Caco-2 (cell line): Measurements from ENCODE around the gene GPR151. TPM values are rescaled to one million over a fixed set of nuclear protein-coding genes. Genes with fewer than 3 reads are reported as not detected.

Experiments
- BruUV-seq: library from RNA; stranded (reverse); fragments of 400-500 nt; replicated peaks from 2 replicates; lab custom pipeline; 2021; lab: Mats Ljungman, UMichigan
- CTCF ChIA-PET: fragments of 300-600 bp; sonication (Branson Sonifier 250); formaldehyde crosslinking; loops from one replicate; lab custom pipeline; 2022; ENCODE audit warnings: antibody characterized with exemption; lab: Charles Lee
- POLR2A ChIA-PET: fragments of 300-600 bp; sonication (Branson Sonifier 250); formaldehyde crosslinking; loops from one replicate; lab custom pipeline; 2022; ENCODE audit warnings: antibody characterized with exemption; lab: Charles Lee
- DNase-seq, 2 experiments: peaks; one replicate each; pipeline versions ENCODE4 v3.0.0 to v3.0.0-alpha.2; 2020 to 2022
- H3K27me3 ChIP-seq: replicated peaks from 2 replicates; pipeline ENCODE4 v1.6.0; 2011; ENCODE audit warnings: low read length; ENCODE audit not compliant: control insufficient read depth, insufficient read depth
- H3K36me3 ChIP-seq: 2 replicates; pipeline ENCODE4 v1.5.1; 2011; ENCODE audit warnings: low read length; ENCODE audit not compliant: control insufficient read depth, insufficient read depth
- H3K4me1 ChIP-seq: fragments of 250-450 bp; sonication (Bioruptor Pico); 2 replicates; pipeline ENCODE4 v1.5.1; 2020; ENCODE audit warnings: mild to moderate bottlenecking
- H3K4me3 ChIP-seq: 2 replicates; pipeline ENCODE4 v1.5.1; 2011; ENCODE audit warnings: low read depth, mild to moderate bottlenecking, control low read depth, low read length
- H3K9me3 ChIP-seq: fragments of 250-450 bp; sonication (Bioruptor Pico); 2 replicates; pipeline ENCODE4 v1.5.1; 2020; ENCODE audit warnings: mild to moderate bottlenecking, moderate library complexity
- H3K27ac Mint-ChIP-seq: one replicate; pipeline ENCODE4 v1.8.0; 2022; ENCODE audit warnings: mixed read lengths; ENCODE audit not compliant: unreplicated experiment
- H3K27me3 Mint-ChIP-seq: one replicate; pipeline ENCODE4 v1.8.0; 2022; ENCODE audit warnings: mixed read lengths; ENCODE audit not compliant: insufficient read depth, unreplicated experiment
- H3K36me3 Mint-ChIP-seq: one replicate; pipeline ENCODE4 v1.8.0; 2022; ENCODE audit warnings: mild to moderate bottlenecking, mixed read lengths; ENCODE audit not compliant: insufficient read depth, unreplicated experiment
- H3K4me1 Mint-ChIP-seq: one replicate; pipeline ENCODE4 v1.8.0; 2022; ENCODE audit warnings: low read depth, mixed read lengths; ENCODE audit not compliant: unreplicated experiment
- H3K4me3 Mint-ChIP-seq: one replicate; pipeline ENCODE4 v1.8.0; 2022; ENCODE audit warnings: mild to moderate bottlenecking, moderate library complexity, mixed read lengths; ENCODE audit not compliant: unreplicated experiment
- H3K9me3 Mint-ChIP-seq: one replicate; pipeline ENCODE4 v1.8.0; 2022; ENCODE audit warnings: mixed read lengths; ENCODE audit not compliant: unreplicated experiment
- intact Hi-C: fragments of 100-400 bp; cut with micrococcal nuclease; formaldehyde crosslinking; loops from one replicate; pipeline ENCODE4 v1.10.0; 2022; ENCODE audit not compliant: unreplicated experiment
- total RNA-seq: library from RNA; stranded (reverse); gene quantifications from 2 replicates; pipeline ENCODE4 v1.2.3, GENCODE V29; 2022
- TF ChIP-seq, protein P1 (sequence below), 2 experiments: fragments of 200-600 bp in 1 of 2; IDR thresholded peaks; 1 replicate in 1 of 2; 2 replicates in 1 of 2; pipeline versions ENCODE4 v1.5.1 to v1.8.0; 2011 to 2022; ENCODE audit warnings: antibody characterized with exemption in 1 of 2, control low read depth in 1 of 2, inconsistent platforms in 1 of 2, low read depth in 1 of 2, low read length in 1 of 2, mild to moderate bottlenecking in 1 of 2, moderate library complexity in 1 of 2; ENCODE audit not compliant: insufficient read depth in 1 of 2, severe bottlenecking in 1 of 2, unreplicated experiment in 1 of 2

The GPR151 gene
- total RNA-seq, 1 experiment from 2014 or later: not detected

DNA sequence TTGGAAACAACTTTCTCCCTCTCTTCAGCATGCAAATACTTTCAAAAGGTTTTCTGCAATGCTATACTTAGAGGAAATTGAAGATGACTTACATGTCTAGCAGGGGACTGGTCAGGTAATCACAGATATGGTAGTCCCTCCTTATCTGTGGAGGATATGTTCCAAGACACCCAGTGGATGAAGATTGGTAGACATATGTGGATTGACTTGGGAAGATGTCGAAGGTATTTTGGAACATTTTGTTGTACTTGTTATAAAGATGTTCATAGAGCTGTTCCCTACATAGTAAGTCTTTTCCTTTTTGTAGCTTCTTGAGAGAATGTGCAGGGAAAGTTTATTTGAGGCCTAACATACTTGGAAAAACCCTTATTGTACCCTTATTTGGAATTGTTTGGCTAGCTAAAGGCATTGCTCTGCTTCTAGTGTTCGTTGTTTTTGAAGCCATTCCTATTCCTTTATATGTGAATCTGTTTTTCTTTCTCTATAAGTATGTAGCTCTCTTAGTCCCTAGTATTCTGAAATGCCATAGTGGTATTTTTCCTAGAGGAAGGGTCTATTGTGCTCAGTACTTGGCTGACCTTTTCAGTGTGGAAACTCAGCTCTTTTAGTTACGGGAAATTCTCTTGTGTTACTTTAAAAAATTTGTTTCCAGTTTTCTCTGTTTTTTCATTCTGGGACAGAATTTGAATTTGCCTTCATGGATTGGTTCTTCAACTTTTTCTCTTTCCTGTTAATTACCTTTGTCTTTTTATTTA is 25.7 kb downstream of the GPR151 start:
- intact Hi-C loops: no loop called here
- Histone ChIP-seq H3K9me3 (no peaks in the 10 kb centered on the region), H3K27me3 (no peaks in the 10 kb centered on the region), H3K4me1 (no peaks in the 10 kb centered on the region), H3K4me3 (no peak overlapping the region), H3K36me3 (peaks cover 2% of the 10 kb centered on the region; the same call in 1 of the 2 replicates)
- H3K4me3 Mint-ChIP-seq: no peak overlapping the region
- DNase-seq: no peak
- no TSS peak for BruUV-seq
- no peaks in the 10 kb centered on the region for H3K4me1 Mint-ChIP-seq
- no peaks in the 10 kb centered on the region for H3K27me3 Mint-ChIP-seq
- no peaks in the 10 kb centered on the region for H3K9me3 Mint-ChIP-seq
- H3K36me3 Mint-ChIP-seq: peaks cover 56% of the 10 kb centered on the region
- TF ChIP-seq, protein P1, sequence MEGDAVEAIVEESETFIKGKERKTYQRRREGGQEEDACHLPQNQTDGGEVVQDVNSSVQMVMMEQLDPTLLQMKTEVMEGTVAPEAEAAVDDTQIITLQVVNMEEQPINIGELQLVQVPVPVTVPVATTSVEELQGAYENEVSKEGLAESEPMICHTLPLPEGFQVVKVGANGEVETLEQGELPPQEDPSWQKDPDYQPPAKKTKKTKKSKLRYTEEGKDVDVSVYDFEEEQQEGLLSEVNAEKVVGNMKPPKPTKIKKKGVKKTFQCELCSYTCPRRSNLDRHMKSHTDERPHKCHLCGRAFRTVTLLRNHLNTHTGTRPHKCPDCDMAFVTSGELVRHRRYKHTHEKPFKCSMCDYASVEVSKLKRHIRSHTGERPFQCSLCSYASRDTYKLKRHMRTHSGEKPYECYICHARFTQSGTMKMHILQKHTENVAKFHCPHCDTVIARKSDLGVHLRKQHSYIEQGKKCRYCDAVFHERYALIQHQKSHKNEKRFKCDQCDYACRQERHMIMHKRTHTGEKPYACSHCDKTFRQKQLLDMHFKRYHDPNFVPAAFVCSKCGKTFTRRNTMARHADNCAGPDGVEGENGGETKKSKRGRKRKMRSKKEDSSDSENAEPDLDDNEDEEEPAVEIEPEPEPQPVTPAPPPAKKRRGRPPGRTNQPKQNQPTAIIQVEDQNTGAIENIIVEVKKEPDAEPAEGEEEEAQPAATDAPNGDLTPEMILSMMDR (IDR thresholded peaks at IDR 0.05; ENCODE audit: insufficient read depth in 1 of 2, low read depth in 1 of 2, low read length in 1 of 2, severe bottlenecking in 1 of 2, unreplicated experiment in 1 of 2): no peak
- CTCF ChIA-PET: no interaction called here
- POLR2A ChIA-PET: no interaction called here
- H3K27ac Mint-ChIP-seq: no peak overlapping the region

DNA sequence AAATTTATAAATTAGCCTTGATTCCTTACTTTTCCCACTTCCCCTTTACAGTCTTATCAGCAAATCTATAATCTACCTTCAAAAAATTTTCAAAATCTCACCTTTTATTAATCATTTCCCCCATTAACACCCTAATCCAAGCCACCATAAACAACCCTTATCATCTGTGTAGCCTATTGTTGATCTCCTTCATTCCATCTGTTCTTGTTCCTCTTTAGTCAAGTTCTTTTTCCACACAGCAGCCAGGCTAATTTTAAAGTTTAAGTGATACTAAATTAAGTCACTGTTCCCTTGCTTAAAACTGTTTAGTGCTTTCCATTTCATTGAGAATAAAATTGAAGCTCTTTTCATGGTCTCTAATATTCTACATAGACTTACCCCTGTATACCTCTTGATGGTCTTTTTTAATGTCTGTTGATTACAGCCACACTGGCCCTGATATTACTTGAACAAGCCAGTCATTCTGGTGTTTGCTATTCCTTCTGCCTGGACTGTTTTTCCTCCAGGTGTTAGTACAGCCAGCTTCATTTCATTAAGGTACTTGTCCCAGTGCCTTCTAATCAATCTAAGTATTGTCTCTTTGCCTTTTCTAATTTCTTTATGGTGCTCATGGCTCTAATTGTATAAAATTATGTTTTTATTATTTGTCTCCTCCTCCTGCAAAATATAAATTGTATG is 31.1 kb downstream of the GPR151 start:
- Mint-ChIP-seq H3K27ac (no peak overlapping the region), H3K27me3 (no peaks in the 10 kb centered on the region), H3K9me3 (no peaks in the 10 kb centered on the region), H3K4me3 (no peak overlapping the region), H3K4me1 (no peaks in the 10 kb centered on the region), H3K36me3 (peaks cover 78% of the 10 kb centered on the region)
- intact Hi-C loops: no loop called here
- no peaks in the 10 kb centered on the region for H3K9me3 ChIP-seq
- H3K4me3 ChIP-seq: no peak overlapping the region
- POLR2A ChIA-PET: no interaction called here
- no peaks in the 10 kb centered on the region for H3K27me3 ChIP-seq
- BruUV-seq: no TSS peak
- TF ChIP-seq, protein P1 (IDR thresholded peaks at IDR 0.05; ENCODE audit: insufficient read depth in 1 of 2, low read depth in 1 of 2, low read length in 1 of 2, severe bottlenecking in 1 of 2, unreplicated experiment in 1 of 2): no peak
- CTCF ChIA-PET: no interaction called here
- no peak for DNase-seq
- H3K4me1 ChIP-seq: no peaks in the 10 kb centered on the region
- peaks cover 2% of the 10 kb centered on the region for H3K36me3 ChIP-seq

DNA sequence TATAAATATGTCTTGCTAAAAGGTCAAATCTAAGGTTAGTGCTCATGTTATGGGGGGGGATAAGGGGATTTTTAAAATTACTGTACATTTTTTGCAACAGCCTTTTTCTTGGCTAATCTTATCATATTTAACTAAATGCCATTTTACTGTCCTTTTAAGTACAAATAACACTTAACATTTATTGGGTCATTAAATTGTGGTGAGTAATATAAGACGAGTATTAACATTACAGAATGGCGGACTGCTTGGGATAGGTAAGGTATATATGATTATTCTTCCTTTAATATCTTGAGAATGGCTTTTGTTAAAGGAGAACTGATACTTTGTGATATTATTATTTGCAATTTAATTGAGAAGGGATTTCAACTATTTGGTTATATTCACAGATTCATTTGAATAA is 33.2 kb downstream of the GPR151 start:
- Histone ChIP-seq H3K36me3 (peaks cover 2% of the 10 kb centered on the region), H3K4me1 (no peaks in the 10 kb centered on the region), H3K27me3 (no peaks in the 10 kb centered on the region), H3K4me3 (no peak overlapping the region), H3K9me3 (no peaks in the 10 kb centered on the region)
- ChIA-PET CTCF (no interaction called here), POLR2A (no interaction called here)
- Mint-ChIP-seq H3K9me3 (no peaks in the 10 kb centered on the region), H3K4me3 (no peak overlapping the region), H3K27ac (no peak overlapping the region), H3K36me3 (peaks cover 69% of the 10 kb centered on the region), H3K27me3 (no peaks in the 10 kb centered on the region), H3K4me1 (no peaks in the 10 kb centered on the region)
- BruUV-seq: no TSS peak
- intact Hi-C loops: no loop called here
- TF ChIP-seq, protein P1 (IDR thresholded peaks at IDR 0.05; ENCODE audit: insufficient read depth in 1 of 2, low read depth in 1 of 2, low read length in 1 of 2, severe bottlenecking in 1 of 2, unreplicated experiment in 1 of 2): no peak
- DNase-seq: no peak
